Measurements from ENCODE around the gene NEK6.

Gene NEK6

GRCh38 chr9:124357721-124358361 is 100.1 kb downstream of the NEK6 start:
- Histone ChIP-seq H3K4me3 (no peak overlapping the region), H3K27ac (no peak overlapping the region)

GRCh38 chr9:124358631-124359030 is 100.9 kb downstream of the NEK6 start:
- Histone ChIP-seq H3K4me3 (no peak overlapping the region), H3K27ac (no peak overlapping the region)

- no peak overlapping the region for H3K4me3 ChIP-seq
- no peak overlapping the region for H3K27ac ChIP-seq
Observed at GRCh38 chr9:124359426-124359825, 101.7 kb downstream of the NEK6 start.

DNA sequence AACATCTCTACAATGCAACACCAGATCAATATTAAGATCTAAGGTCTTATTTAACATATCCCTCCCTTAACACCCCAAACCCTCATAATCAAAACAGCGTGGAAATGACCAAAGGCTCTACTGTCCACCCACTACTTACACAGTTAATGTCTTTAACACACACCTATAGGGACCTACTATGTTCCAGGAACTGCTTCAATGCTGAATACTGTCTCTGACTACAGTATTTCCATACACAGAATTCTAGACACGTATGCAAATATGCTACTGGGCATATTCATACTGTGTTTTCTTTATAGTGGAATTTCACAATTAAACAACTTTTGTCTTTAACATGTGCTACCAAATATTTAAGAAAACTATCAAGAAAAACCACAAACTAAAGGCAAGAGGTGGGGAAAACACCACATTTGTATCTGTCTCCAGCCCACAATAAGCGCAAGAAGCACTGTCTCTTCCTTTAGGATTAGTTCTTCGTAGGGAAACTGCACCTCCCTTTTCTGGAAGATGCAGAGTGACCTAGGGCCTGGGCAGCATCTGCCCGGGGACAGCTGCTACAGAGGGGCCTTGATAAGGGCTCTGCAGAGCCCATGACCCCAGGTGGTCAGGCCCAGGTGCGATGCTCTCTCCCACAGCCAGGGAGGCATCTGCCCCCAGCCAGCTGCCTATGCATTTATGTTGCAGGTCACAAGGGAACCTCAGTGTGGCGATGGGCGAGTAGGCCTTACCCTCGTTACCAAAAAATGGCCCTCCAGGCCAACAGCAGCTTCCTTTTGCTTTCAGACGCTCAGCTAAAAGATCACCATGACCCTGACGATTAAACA is 102.3 kb downstream of the NEK6 start:
- Histone ChIP-seq H3K4me3 (no peak overlapping the region), H3K27ac (no peak overlapping the region)

GRCh38 chr9:124361128-124361527 is 103.4 kb downstream of the NEK6 start:
- no peak overlapping the region for H3K4me3 ChIP-seq
- H3K27ac ChIP-seq: no peak overlapping the region

- H3K27ac ChIP-seq: no peak overlapping the region
Observed at GRCh38 chr9:124363326-124364096, 105.8 kb downstream of the NEK6 start.

DNA sequence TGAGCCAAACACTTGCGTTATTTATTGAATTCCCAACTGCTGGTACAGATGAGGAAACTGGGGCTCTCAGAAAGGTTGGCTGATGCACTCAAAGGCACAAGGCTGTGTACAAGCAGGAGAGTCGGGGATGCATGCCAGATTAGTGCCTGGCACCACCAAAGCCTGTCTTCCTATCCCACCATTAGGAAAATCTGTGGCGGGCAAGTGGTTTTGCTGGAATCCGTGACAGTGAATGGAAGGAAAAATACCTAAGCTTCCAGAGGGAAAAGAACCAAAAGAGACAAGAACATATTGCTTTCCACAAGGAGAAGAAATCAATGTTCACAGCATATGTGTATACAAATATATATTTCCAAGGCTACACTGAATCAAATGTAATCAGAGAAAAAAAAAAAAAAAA is 106.4 kb downstream of the NEK6 start:
- Histone ChIP-seq H3K4me3 (no peak overlapping the region), H3K27ac (no peak overlapping the region)

More at GRCh38 chr9:124363326-124364096, 105.8 kb downstream of the NEK6 start:
- H3K4me3 ChIP-seq: no peak overlapping the region

GRCh38 chr9:124365036-124365435 is 107.3 kb downstream of the NEK6 start:
- no peak overlapping the region for H3K4me3 ChIP-seq
- H3K27ac ChIP-seq: no peak overlapping the region

DNA sequence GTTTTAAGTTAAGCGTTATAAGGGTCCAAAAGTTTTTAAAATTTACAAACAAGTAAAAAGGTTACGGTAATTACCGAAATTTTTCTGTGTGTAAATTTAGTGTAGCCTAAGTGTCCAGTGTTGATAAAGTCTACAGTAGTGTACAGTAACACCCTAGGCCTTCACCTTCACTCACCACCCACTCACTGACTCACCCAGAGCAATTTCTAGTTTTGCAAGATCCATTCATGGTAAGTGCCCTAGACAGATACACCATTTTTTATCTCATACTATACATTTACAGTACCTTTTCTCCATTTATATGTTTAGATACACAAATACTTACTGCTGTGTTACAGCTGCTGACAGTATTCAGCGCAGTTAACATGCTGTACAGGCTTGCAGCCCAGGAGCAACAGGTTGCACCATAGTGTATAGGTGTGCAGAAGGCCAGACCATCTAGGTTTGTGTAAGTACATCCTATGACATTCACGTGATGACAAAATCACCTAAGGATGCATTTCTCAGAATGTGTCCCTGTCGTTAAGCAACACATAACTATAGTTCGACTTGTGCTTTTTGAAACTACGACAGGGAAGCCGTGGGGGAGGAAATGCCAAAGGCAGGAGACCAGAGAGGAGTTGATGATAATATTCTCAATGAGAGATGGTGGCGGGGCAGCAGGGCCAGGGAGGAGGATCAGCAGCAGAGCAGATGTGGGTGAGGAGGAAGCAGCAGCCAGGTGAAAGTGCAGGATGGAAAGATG is 108.9 kb downstream of the NEK6 start:
- Histone ChIP-seq H3K4me3 (no peak overlapping the region), H3K27ac (no peak overlapping the region)

- Histone ChIP-seq H3K4me3 (no peak overlapping the region), H3K27ac (no peak overlapping the region)
Observed at GRCh38 chr9:124368692-124369091, 110.9 kb downstream of the NEK6 start.

DNA sequence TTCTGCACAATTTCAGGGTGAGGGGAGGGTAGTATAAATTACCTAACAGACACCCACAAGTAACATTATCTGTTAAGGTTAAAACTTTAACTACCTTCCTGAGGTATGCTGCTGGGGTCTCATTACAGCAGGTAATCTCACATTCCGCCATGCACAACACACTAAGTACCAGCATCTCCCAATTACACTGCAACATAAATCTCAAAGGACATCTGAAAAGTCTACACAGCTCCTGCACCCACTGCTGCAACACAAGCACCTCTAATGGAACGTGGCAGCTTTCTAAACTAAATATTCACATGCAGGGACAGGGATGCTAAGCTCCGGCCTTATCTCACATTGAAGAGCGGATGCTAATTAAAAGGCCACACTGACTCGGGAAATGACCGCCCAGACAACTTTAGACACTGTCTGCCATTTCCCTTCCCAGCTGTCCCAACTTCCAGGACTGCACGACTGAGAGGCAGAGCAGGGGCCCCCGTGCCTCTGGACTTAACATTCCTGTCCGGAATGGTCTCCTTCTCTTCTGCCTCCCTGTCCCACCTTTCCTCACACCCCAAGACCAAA is 111.6 kb downstream of the NEK6 start:
- no peak overlapping the region for H3K27ac ChIP-seq
- H3K4me3 ChIP-seq: no peak overlapping the region

- no peak overlapping the region for H3K4me3 ChIP-seq
Observed at GRCh38 chr9:124370896-124371582, 113.3 kb downstream of the NEK6 start.

DNA sequence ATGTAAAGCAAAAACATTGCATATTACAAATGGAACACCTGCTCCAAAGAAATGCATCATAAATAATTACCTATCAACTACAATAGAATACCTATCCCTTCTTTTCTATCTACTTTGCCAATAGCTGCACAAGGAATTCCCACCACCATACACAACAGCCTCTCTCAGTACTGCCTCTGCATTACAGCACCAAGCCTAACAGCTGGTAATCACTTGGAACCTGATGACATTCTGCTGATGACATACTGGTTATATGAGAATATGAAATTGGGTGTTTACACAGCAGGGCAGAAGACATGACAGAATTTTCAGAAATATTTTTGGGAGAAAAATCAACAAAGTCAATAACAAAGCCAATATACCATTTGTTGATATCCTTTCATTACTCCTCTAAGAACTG is 114.3 kb downstream of the NEK6 start:
- Histone ChIP-seq H3K27ac (no peak overlapping the region), H3K4me3 (no peak overlapping the region)

More at GRCh38 chr9:124370896-124371582, 113.3 kb downstream of the NEK6 start:
- no peak overlapping the region for H3K27ac ChIP-seq

DNA sequence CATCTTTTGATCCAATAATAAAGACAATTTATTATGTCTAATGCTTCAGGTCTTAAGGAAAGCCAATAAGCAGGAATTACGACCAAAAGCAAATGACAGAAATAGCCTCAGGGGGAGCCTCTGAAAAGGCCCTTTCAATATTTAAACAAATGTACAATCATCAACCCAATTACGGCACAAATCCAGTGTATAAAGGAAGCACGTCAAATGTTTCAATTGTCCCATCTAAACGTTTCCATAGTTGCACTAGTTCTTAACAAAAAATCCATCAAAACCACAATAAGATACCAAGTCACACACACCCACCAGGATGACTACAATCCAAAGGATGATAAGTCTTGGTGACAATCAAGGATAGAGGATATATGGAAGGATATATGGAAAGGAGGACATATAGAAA is 115.6 kb downstream of the NEK6 start:
- Histone ChIP-seq H3K27ac (no peak overlapping the region), H3K4me3 (no peak overlapping the region)

- Histone ChIP-seq H3K27ac (no peak overlapping the region), H3K4me3 (no peak overlapping the region)
Observed at GRCh38 chr9:124373851-124374250, 116.1 kb downstream of the NEK6 start.

GRCh38 chr9:124375726-124376125 is 118.0 kb downstream of the NEK6 start:
- H3K4me3 ChIP-seq: no peak overlapping the region
- H3K27ac ChIP-seq: no peak overlapping the region

- H3K4me3 ChIP-seq: no peak overlapping the region
- H3K27ac ChIP-seq: no peak overlapping the region
Observed at GRCh38 chr9:124376329-124376728, 118.6 kb downstream of the NEK6 start.

GRCh38 chr9:124377551-124378406 is 120.0 kb downstream of the NEK6 start:
- no peak overlapping the region for H3K4me3 ChIP-seq
- no peak overlapping the region for H3K27ac ChIP-seq

Measured in skin epidermis (tissue), 12 donors.